Lung (tissue), 12 donors: ENCODE results near the gene MYO3B. TPM values are rescaled to one million over a fixed set of nuclear protein-coding genes. Genes with fewer than 3 reads are reported as not detected.

ENCODE experiments used
- ATAC-seq: fragments of 200-7000 bp; cut with Tn5 transposase; one replicate; pipeline ENCODE4 v1.9.1; 2020; ENCODE audit warnings: moderate number of reproducible peaks; ENCODE audit not compliant: insufficient read depth, low FRiP score
- DNase-seq, 3 donors: peaks; one replicate each; pipeline ENCODE4 v3.0.0-alpha.2; 2013 to 2017
- H3K27ac ChIP-seq, 2 donors: one replicate each; pipeline ENCODE4 v1.5.1; 2013; ENCODE audit warnings: mild to moderate bottlenecking in 2 of 2, moderate library complexity in 2 of 2, control low read depth in 1 of 2, inconsistent platforms in 1 of 2, low read depth in 1 of 2, low read length in 1 of 2
- H3K27me3 ChIP-seq, 3 donors: one replicate each; pipeline ENCODE4 v1.5.1; 2013; ENCODE audit warnings: low read length in 2 of 3; ENCODE audit not compliant: control insufficient read depth in 3 of 3, insufficient read depth in 3 of 3
- H3K36me3 ChIP-seq, 4 donors: one replicate each; pipeline ENCODE4 v1.5.1; 2013; ENCODE audit warnings: low read length in 4 of 4, mild to moderate bottlenecking in 1 of 4, moderate library complexity in 1 of 4; ENCODE audit not compliant: control insufficient read depth in 4 of 4, insufficient read depth in 4 of 4
- H3K4me1 ChIP-seq, 5 donors: one replicate each; pipeline ENCODE4 v1.5.1; 2013; ENCODE audit warnings: low read length in 5 of 5, mild to moderate bottlenecking in 2 of 5, moderate library complexity in 1 of 5; ENCODE audit not compliant: control insufficient read depth in 5 of 5, insufficient read depth in 5 of 5
- H3K4me3 ChIP-seq: one replicate; pipeline ENCODE4 v1.5.1; 2013; ENCODE audit warnings: mild to moderate bottlenecking, control low read depth, moderate library complexity
- H3K9ac ChIP-seq, 2 donors: one replicate each; pipeline ENCODE4 v1.5.1; 2013; ENCODE audit warnings: low read length in 2 of 2, control low read depth in 1 of 2; ENCODE audit not compliant: insufficient read depth in 1 of 2
- H3K9me3 ChIP-seq, 4 donors: one replicate each; pipeline ENCODE4 v1.5.1; 2013; ENCODE audit warnings: low read length in 3 of 4, mild to moderate bottlenecking in 1 of 4, moderate library complexity in 1 of 4; ENCODE audit not compliant: control insufficient read depth in 4 of 4, insufficient read depth in 3 of 4
- WGBS, 2 donors: extraction: QIAGEN DNeasy Blood & Tissue Kit; methylation state at CpG; one replicate each; pipeline ENCODE4 v1.1.7; 2013; 5-methylcytosine and 5-hydroxymethylcytosine counted together
- polyA plus RNA-seq, 2 donors: library from polyadenylated mRNA; stranded (reverse); fragments of 200-250 nt; gene quantifications; one replicate each; pipeline ENCODE4 v1.2.1, GENCODE V29; 2013
- total RNA-seq, 2 donors: library from RNA; depleted of rRNA in 1 of 2; stranded (reverse); fragments of >200 nt in 1 of 2; gene quantifications; one replicate each; pipeline ENCODE4 v1.2.1, GENCODE V29; 2014 to 2021
- TF ChIP-seq, protein P1 (sequence below): IDR thresholded peaks from 2 replicates; pipeline ENCODE4 v1.5.1; 2012; ENCODE audit warnings: mild to moderate bottlenecking; ENCODE audit errors: control extremely low read depth, extremely low read depth
- donor health status: control.
- donor health status: control.
- donor health status: Bipolar disorder and iron deficiency.
- donor health status: healthy.
- donor health status: DM: yes; HTN: yes; CAD: no.

Gene MYO3B
- total and polyA plus RNA-seq, 4 donors: 0.03 to 0.82 (median 0.05) TPM; not detected in 1

- Histone ChIP-seq H3K4me3 (no peak overlapping the region), H3K9me3 (no peaks in the 10 kb centered on the region), H3K4me1 (no peaks in the 10 kb centered on the region), H3K27ac (no peak overlapping the region), H3K9ac (no peak overlapping the region), H3K36me3 (no peaks in the 10 kb centered on the region), H3K27me3 (no peaks in the 10 kb centered on the region)
- TF ChIP-seq, protein P1, sequence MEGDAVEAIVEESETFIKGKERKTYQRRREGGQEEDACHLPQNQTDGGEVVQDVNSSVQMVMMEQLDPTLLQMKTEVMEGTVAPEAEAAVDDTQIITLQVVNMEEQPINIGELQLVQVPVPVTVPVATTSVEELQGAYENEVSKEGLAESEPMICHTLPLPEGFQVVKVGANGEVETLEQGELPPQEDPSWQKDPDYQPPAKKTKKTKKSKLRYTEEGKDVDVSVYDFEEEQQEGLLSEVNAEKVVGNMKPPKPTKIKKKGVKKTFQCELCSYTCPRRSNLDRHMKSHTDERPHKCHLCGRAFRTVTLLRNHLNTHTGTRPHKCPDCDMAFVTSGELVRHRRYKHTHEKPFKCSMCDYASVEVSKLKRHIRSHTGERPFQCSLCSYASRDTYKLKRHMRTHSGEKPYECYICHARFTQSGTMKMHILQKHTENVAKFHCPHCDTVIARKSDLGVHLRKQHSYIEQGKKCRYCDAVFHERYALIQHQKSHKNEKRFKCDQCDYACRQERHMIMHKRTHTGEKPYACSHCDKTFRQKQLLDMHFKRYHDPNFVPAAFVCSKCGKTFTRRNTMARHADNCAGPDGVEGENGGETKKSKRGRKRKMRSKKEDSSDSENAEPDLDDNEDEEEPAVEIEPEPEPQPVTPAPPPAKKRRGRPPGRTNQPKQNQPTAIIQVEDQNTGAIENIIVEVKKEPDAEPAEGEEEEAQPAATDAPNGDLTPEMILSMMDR: no peak
- DNase-seq (no peak), ATAC-seq (no peak)
- WGBS, 2 donors: 83 to 87% methylated on average over 6 of the region's 6 CpGs
Measured at GRCh38 chr2:170475878-170476277, 297.9 kb downstream of the MYO3B start.

GRCh38 chr2:170477630-170478029 lies 299.7 kb downstream of the MYO3B start:
- TF ChIP-seq, protein P1: no peak
- no peaks in the 10 kb centered on the region for H3K27me3 ChIP-seq
- no peaks in the 10 kb centered on the region for H3K4me1 ChIP-seq
- H3K4me3 ChIP-seq: no peak overlapping the region
- H3K9me3 ChIP-seq: no peaks in the 10 kb centered on the region
- WGBS, 2 donors: 70 to 71% methylated on average over 4 of the region's 4 CpGs
- H3K36me3 ChIP-seq: no peaks in the 10 kb centered on the region
- no peak overlapping the region for H3K27ac ChIP-seq
- ATAC-seq: no peak
- DNase-seq: no peak
- H3K9ac ChIP-seq: no peak overlapping the region

GRCh38 chr2:170481201-170481600 lies 303.3 kb downstream of the MYO3B start:
- 93 to 94% methylated on average over 4 of the region's 4 CpGs for WGBS, 2 donors
- ATAC-seq (no peak), DNase-seq (no peak)
- no peak overlapping the region for H3K4me3 ChIP-seq
- no peak overlapping the region for H3K27ac ChIP-seq
- no peaks in the 10 kb centered on the region for H3K9me3 ChIP-seq
- H3K4me1 ChIP-seq: no peaks in the 10 kb centered on the region
- H3K27me3 ChIP-seq: no peaks in the 10 kb centered on the region
- TF ChIP-seq, protein P1: no peak
- H3K9ac ChIP-seq: no peak overlapping the region
- no peaks in the 10 kb centered on the region for H3K36me3 ChIP-seq

DNA sequence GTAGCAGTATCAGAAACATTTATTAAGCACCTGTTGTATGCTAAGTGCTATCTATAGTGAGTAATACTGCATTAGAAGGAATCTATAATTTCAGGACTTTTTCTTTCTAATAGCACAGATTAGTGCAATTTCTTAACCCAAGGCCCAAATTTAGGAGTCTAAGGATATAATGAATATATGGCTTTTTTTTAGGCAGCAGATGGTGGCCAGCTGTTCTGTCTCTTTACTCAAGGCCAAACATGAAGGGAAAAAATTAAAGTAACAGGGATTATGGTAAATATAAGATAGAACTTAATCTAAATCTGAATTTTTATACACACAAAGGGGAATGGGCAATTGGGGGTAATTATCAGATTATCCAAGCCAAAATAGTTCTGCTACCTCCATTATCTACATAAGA lies 306.6 kb downstream of the MYO3B start:
- ATAC-seq (no peak), DNase-seq (peak in 2 of 3 donors; percentile 48 to 53)
- Histone ChIP-seq H3K36me3 (no peaks in the 10 kb centered on the region), H3K27me3 (no peaks in the 10 kb centered on the region), H3K9ac (no peak overlapping the region), H3K4me3 (no peak overlapping the region), H3K27ac (no peak overlapping the region), H3K9me3 (no peaks in the 10 kb centered on the region), H3K4me1 (no peaks in the 10 kb centered on the region)
- TF ChIP-seq, protein P1: no peak
